Measurements from ENCODE around the gene RASA2. TPM values are rescaled to one million over a fixed set of nuclear protein-coding genes. Genes with fewer than 3 reads are reported as not detected.

The RASA2 gene
- total and polyA plus RNA-seq, 8 donors: 3.2 to 10.7 (median 5.7) TPM

- no peak overlapping the region for H3K4me3 ChIP-seq
- no peak for ATAC-seq
- intact Hi-C loops (cut with DNase I): loop anchor here in 1 of 3 donors (10.0 kb wide), 1 partner anchor 196 kb away; no protein-coding TSS in a partner anchor
- 96 to 99% methylated on average over 2 of the region's 2 CpGs for WGBS, 2 donors
- no peaks in the 10 kb centered on the region for H3K9me3 ChIP-seq
- no peak for TF ChIP-seq CTCF (IDR thresholded peaks at IDR 0.05)
- FAIRE-seq: no peak
- no peaks in the 10 kb centered on the region for H3K36me3 ChIP-seq
- no peak for DNase-seq
- H3K4me1 ChIP-seq: no peaks in the 10 kb centered on the region
- H3K27ac ChIP-seq: no peak overlapping the region
- no peaks in the 10 kb centered on the region for H3K27me3 ChIP-seq
Measured at GRCh38 chr3:141550926-141551665, 64.3 kb downstream of the RASA2 start.

- no peaks in the 10 kb centered on the region for H3K9me3 ChIP-seq
- ATAC-seq (no peak), DNase-seq (no peak), FAIRE-seq (no peak)
- H3K36me3 ChIP-seq: no peaks in the 10 kb centered on the region
- 58 to 78% methylated on average over 2 of the region's 2 CpGs for WGBS, 2 donors
- H3K27ac ChIP-seq: no peak overlapping the region
- H3K27me3 ChIP-seq: no peaks in the 10 kb centered on the region
- no peaks in the 10 kb centered on the region for H3K4me1 ChIP-seq
- no peak overlapping the region for H3K4me3 ChIP-seq
- intact Hi-C loops (cut with DNase I): loop anchor here in 1 of 3 donors (10.0 kb wide), 1 partner anchor 198 kb away; no protein-coding TSS in a partner anchor
- no peak for TF ChIP-seq CTCF (IDR thresholded peaks at IDR 0.05)
Measured at GRCh38 chr3:141552440-141552991, 65.7 kb downstream of the RASA2 start.

DNA sequence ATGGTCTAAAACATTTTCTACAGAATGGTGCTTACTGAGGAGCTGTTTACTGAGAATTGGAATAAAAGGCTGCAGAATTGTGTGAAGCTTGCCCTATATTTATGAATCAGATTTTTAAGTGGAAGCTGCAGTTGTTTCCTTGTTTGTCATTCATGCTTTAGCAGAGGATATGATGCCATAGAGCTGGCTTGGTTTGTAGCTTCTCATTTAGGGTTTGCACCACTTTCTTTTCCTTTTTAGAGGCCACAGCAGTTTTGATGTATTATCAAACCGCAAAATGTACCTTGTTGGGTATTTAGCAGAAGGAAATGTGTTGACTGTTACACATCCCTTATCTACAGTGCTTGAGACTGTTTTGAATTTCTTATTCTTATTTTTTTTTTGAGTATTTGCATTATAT lies 66.2 kb downstream of the RASA2 start:
- DNase-seq (no peak), FAIRE-seq (no peak), ATAC-seq (peak in 2 of 4 donors; percentile 9 to 14)
- Histone ChIP-seq H3K36me3 (no peaks in the 10 kb centered on the region), H3K9me3 (no peaks in the 10 kb centered on the region), H3K4me3 (no peak overlapping the region), H3K27ac (no peak overlapping the region), H3K4me1 (no peaks in the 10 kb centered on the region), H3K27me3 (no peaks in the 10 kb centered on the region)
- intact Hi-C loops (cut with DNase I): loop anchor here in 1 of 3 donors (10.0 kb wide), 1 partner anchor 198 kb away; no protein-coding TSS in a partner anchor
- WGBS, 2 donors: 77 to 86% methylated on average over 1 of the region's 1 CpG
- TF ChIP-seq CTCF (IDR thresholded peaks at IDR 0.05): no peak

GRCh38 chr3:141556034-141556433 lies 69.2 kb downstream of the RASA2 start:
- H3K27ac ChIP-seq: no peak overlapping the region
- no peaks in the 10 kb centered on the region for H3K4me1 ChIP-seq
- H3K27me3 ChIP-seq: no peaks in the 10 kb centered on the region
- TF ChIP-seq CTCF (IDR thresholded peaks at IDR 0.05): no peak
- H3K9me3 ChIP-seq: no peaks in the 10 kb centered on the region
- ATAC-seq (no peak), FAIRE-seq (no peak), DNase-seq (no peak)
- no peak overlapping the region for H3K4me3 ChIP-seq
- intact Hi-C loops (cut with DNase I): loop anchor here in 2 of 3 donors (5.0 to 10.0 kb wide), 2 partner anchors 79 to 201 kb away; no protein-coding TSS in a partner anchor
- peaks cover 0 to 9% (median 0%) of the 10 kb centered on the region in 3 donors for H3K36me3 ChIP-seq
- WGBS, 2 donors: 95 to 100% methylated on average over 1 of the region's 1 CpG
